HUES48 (cell line): ENCODE measurements around the gene PPP1R14B.

Source experiments
- H3K27ac ChIP-seq: one replicate; pipeline ENCODE4 v1.7.0; 2013; ENCODE audit warnings: low read depth, low read length, inconsistent platforms
- H3K27me3 ChIP-seq: 2 replicates; pipeline ENCODE4 v1.6.1; 2013; ENCODE audit warnings: mild to moderate bottlenecking, low read length; ENCODE audit not compliant: control insufficient read depth, insufficient read depth
- H3K36me3 ChIP-seq: 2 replicates; pipeline ENCODE4 v1.6.1; 2013; ENCODE audit warnings: low read length; ENCODE audit not compliant: control insufficient read depth, insufficient read depth
- H3K4me1 ChIP-seq: 2 replicates; pipeline ENCODE4 v1.6.1; 2013; ENCODE audit warnings: mild to moderate bottlenecking, low read length; ENCODE audit not compliant: control insufficient read depth, insufficient read depth
- H3K4me3 ChIP-seq: 2 replicates; pipeline ENCODE4 v1.5.1; 2013; ENCODE audit warnings: mild to moderate bottlenecking, low read depth, low read length
- H3K9ac ChIP-seq: 2 replicates; pipeline ENCODE4 v1.6.1; 2013; ENCODE audit warnings: mild to moderate bottlenecking, low read depth, low read length, moderate library complexity
- H3K9me3 ChIP-seq: 2 replicates; pipeline ENCODE4 v1.6.1; 2013; ENCODE audit warnings: low read length; ENCODE audit not compliant: control insufficient read depth, insufficient read depth

PPP1R14B gene

GRCh38 chr11:64226507-64227051 is 20.2 kb downstream of the PPP1R14B start:
- no peaks in the 10 kb centered on the region for H3K27me3 ChIP-seq
- peaks cover 9% of the 10 kb centered on the region; the same call in 1 of the 2 replicates for H3K4me1 ChIP-seq
- no peaks in the 10 kb centered on the region for H3K9me3 ChIP-seq
- peak overlapping the region; percentile 73 for H3K4me3 ChIP-seq
- peak overlapping the region; percentile 51 for H3K9ac ChIP-seq
- H3K27ac ChIP-seq, result peak overlapping the region; percentile 8
- H3K36me3 ChIP-seq, result peaks cover 23% of the 10 kb centered on the region

- Histone ChIP-seq H3K9me3 (no peaks in the 10 kb centered on the region), H3K4me1 (peaks cover 8% of the 10 kb centered on the region; the same call in 1 of the 2 replicates), H3K27ac (peak within 1 kb of the TSS; percentile 62), H3K9ac (peak within 1 kb of the TSS; percentile 51), H3K27me3 (no peaks in the 10 kb centered on the region), H3K36me3 (peaks cover 27% of the 10 kb centered on the region), H3K4me3 (peak within 1 kb of the TSS; percentile 73)
Observed at GRCh38 chr11:64225608-64226506, 20.9 kb downstream of the PPP1R14B start, which contains the start of the genes NUDT22 and TRPT1. Gene NUDT22, plus strand, starts transcription at chr11:64226274. Its CDS starts 379 bp downstream, at chr11:64226653. Gene TRPT1, minus strand, starts transcription at chr11:64226186. Its CDS starts 326 bp downstream, at chr11:64225860.

- peak overlapping the region; percentile 73 for H3K4me3 ChIP-seq
- H3K9me3 ChIP-seq, result no peaks in the 10 kb centered on the region
- peaks cover 34% of the 10 kb centered on the region for H3K36me3 ChIP-seq
- peaks cover 8% of the 10 kb centered on the region; the same call in 1 of the 2 replicates for H3K4me1 ChIP-seq
- no peak overlapping the region for H3K27ac ChIP-seq
- H3K9ac ChIP-seq, result peak overlapping the region; percentile 11
- no peaks in the 10 kb centered on the region for H3K27me3 ChIP-seq
Observed at GRCh38 chr11:64224891-64225607, 21.7 kb downstream of the PPP1R14B start.

- Histone ChIP-seq H3K9ac (no peak overlapping the region), H3K4me3 (no peak overlapping the region), H3K27ac (no peak overlapping the region), H3K27me3 (no peaks in the 10 kb centered on the region), H3K9me3 (no peaks in the 10 kb centered on the region), H3K36me3 (peaks cover 38% of the 10 kb centered on the region), H3K4me1 (peaks cover 8% of the 10 kb centered on the region; the same call in 1 of the 2 replicates)
Observed at GRCh38 chr11:64224151-64224890, 22.4 kb downstream of the PPP1R14B start.

DNA sequence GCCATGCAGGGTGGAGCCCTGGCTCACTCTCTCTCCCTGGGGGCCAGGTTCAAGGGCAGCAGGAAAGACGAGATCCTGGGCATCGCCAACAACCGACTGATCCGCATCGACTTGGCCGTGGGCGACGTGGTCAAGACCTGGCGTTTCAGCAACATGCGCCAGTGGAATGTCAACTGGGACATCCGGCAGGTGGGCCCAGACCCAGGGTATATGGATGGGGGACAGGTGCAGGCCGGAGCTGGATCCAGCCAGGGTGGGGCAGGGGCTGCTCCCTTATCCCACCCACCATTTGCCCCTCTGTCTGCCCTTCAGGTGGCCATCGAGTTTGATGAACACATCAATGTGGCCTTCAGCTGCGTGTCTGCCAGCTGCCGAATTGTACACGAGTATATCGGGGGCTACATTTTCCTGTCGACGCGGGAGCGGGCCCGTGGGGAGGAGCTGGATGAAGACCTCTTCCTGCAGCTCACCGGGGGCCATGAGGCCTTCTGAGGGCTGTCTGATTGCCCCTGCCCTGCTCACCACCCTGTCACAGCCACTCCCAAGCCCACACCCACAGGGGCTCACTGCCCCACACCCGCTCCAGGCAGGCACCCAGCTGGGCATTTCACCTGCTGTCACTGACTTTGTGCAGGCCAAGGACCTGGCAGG is 23.6 kb downstream of the PPP1R14B start:
- Histone ChIP-seq H3K27ac (no peak overlapping the region), H3K4me3 (no peak overlapping the region), H3K36me3 (peaks cover 38% of the 10 kb centered on the region), H3K4me1 (peaks cover 8% of the 10 kb centered on the region; the same call in 1 of the 2 replicates), H3K27me3 (no peaks in the 10 kb centered on the region), H3K9ac (no peak overlapping the region), H3K9me3 (no peaks in the 10 kb centered on the region)

GRCh38 chr11:64222651-64223000 is 24.1 kb downstream of the PPP1R14B start:
- peaks cover 38% of the 10 kb centered on the region for H3K36me3 ChIP-seq
- no peaks in the 10 kb centered on the region for H3K27me3 ChIP-seq
- no peak overlapping the region for H3K27ac ChIP-seq
- H3K4me1 ChIP-seq, result peaks cover 8% of the 10 kb centered on the region; the same call in 1 of the 2 replicates
- no peaks in the 10 kb centered on the region for H3K9me3 ChIP-seq
- no peak overlapping the region for H3K4me3 ChIP-seq
- no peak overlapping the region for H3K9ac ChIP-seq

GRCh38 chr11:64220798-64221197 is 25.9 kb downstream of the PPP1R14B start:
- Histone ChIP-seq H3K4me1 (no peaks in the 10 kb centered on the region), H3K36me3 (peaks cover 38% of the 10 kb centered on the region), H3K9ac (no peak overlapping the region), H3K9me3 (no peaks in the 10 kb centered on the region), H3K27me3 (no peaks in the 10 kb centered on the region), H3K27ac (no peak overlapping the region), H3K4me3 (no peak overlapping the region)

DNA sequence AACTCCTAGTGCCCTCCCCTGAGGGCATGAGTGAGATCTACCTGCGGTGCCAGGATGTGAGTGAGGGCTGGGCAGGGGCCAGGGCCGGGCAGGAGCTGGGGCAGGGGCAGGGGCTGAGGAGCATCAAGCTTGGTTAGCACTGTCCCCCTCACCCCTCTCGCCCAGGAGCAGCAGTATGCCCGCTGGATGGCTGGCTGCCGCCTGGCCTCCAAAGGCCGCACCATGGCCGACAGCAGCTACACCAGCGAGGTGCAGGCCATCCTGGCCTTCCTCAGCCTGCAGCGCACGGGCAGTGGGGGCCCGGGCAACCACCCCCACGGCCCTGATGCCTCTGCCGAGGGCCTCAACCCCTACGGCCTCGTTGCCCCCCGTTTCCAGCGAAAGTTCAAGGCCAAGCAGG is 26.5 kb downstream of the PPP1R14B start:
- Histone ChIP-seq H3K9me3 (no peaks in the 10 kb centered on the region), H3K27me3 (no peaks in the 10 kb centered on the region), H3K4me3 (no peak overlapping the region), H3K36me3 (peaks cover 38% of the 10 kb centered on the region), H3K4me1 (no peaks in the 10 kb centered on the region), H3K9ac (no peak overlapping the region), H3K27ac (no peak overlapping the region)

GRCh38 chr11:64219755-64220154 is 27.0 kb downstream of the PPP1R14B start:
- H3K27ac ChIP-seq, result no peak overlapping the region

GRCh38 chr11:64219354-64219684 is 27.4 kb downstream of the PPP1R14B start:
- no peaks in the 10 kb centered on the region for H3K9me3 ChIP-seq
- peaks cover 38% of the 10 kb centered on the region for H3K36me3 ChIP-seq
- no peaks in the 10 kb centered on the region for H3K27me3 ChIP-seq
- no peak overlapping the region for H3K27ac ChIP-seq
- no peaks in the 10 kb centered on the region for H3K4me1 ChIP-seq
- no peak overlapping the region for H3K9ac ChIP-seq
- no peak overlapping the region for H3K4me3 ChIP-seq

More at GRCh38 chr11:64219755-64220154, 27.0 kb downstream of the PPP1R14B start:
- H3K36me3 ChIP-seq, result peaks cover 42% of the 10 kb centered on the region
- H3K4me1 ChIP-seq, result no peaks in the 10 kb centered on the region
- H3K4me3 ChIP-seq, result no peak overlapping the region
- H3K27me3 ChIP-seq, result no peaks in the 10 kb centered on the region
- no peaks in the 10 kb centered on the region for H3K9me3 ChIP-seq
- no peak overlapping the region for H3K9ac ChIP-seq
